ENCODE data around the gene PCDH9. TPM values are rescaled to one million over a fixed set of nuclear protein-coding genes. Genes with fewer than 3 reads are reported as not detected.

PCDH9 gene
- total and polyA plus RNA-seq, 10 donors, result 0.24 to 8.1 (median 3.8) TPM

- no peak for DNase-seq
- no peaks in the 10 kb centered on the region for H3K36me3 ChIP-seq
- H3K9me3 ChIP-seq, result no peaks in the 10 kb centered on the region
- no peaks in the 10 kb centered on the region for H3K27me3 ChIP-seq (replicated peaks in 1 of 7)
- H3K27ac ChIP-seq, result no peak overlapping the region
- no peak overlapping the region for H3K4me3 ChIP-seq
- peaks cover 0 to 5% (median 0%) of the 10 kb centered on the region in 6 donors for H3K4me1 ChIP-seq
- intact Hi-C loops (cut with DNase I; ENCODE audit: low total_unique reads), result no loop called here
- 80 to 85% (median 82%) methylated on average over 3 of the region's 3 CpGs for WGBS, 5 donors
- no peak for TF ChIP-seq POLR2AphosphoS5 (IDR thresholded peaks at IDR 0.05)
- no peak for TF ChIP-seq POLR2A (IDR thresholded peaks at IDR 0.05)
- TF ChIP-seq, protein P1, sequence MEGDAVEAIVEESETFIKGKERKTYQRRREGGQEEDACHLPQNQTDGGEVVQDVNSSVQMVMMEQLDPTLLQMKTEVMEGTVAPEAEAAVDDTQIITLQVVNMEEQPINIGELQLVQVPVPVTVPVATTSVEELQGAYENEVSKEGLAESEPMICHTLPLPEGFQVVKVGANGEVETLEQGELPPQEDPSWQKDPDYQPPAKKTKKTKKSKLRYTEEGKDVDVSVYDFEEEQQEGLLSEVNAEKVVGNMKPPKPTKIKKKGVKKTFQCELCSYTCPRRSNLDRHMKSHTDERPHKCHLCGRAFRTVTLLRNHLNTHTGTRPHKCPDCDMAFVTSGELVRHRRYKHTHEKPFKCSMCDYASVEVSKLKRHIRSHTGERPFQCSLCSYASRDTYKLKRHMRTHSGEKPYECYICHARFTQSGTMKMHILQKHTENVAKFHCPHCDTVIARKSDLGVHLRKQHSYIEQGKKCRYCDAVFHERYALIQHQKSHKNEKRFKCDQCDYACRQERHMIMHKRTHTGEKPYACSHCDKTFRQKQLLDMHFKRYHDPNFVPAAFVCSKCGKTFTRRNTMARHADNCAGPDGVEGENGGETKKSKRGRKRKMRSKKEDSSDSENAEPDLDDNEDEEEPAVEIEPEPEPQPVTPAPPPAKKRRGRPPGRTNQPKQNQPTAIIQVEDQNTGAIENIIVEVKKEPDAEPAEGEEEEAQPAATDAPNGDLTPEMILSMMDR (IDR thresholded peaks at IDR 0.05 in 8 of 11, conservative IDR thresholded peaks at IDR 0.05 in 3 of 11), result no peak
Measured at GRCh38 chr13:67018775-67019174, 211.4 kb downstream of the PCDH9 start.

GRCh38 chr13:67017276-67017675 is 212.9 kb downstream of the PCDH9 start:
- Histone ChIP-seq H3K27ac (no peak overlapping the region), H3K4me1 (no peaks in the 10 kb centered on the region), H3K36me3 (no peaks in the 10 kb centered on the region), H3K4me3 (no peak overlapping the region), H3K27me3 (replicated peaks in 1 of 7) (no peaks in the 10 kb centered on the region), H3K9me3 (no peaks in the 10 kb centered on the region)
- TF ChIP-seq POLR2AphosphoS5 (IDR thresholded peaks at IDR 0.05) (no peak), POLR2A (IDR thresholded peaks at IDR 0.05) (no peak)
- TF ChIP-seq, protein P1 (IDR thresholded peaks at IDR 0.05 in 8 of 11, conservative IDR thresholded peaks at IDR 0.05 in 3 of 11), result no peak
- WGBS, 5 donors, result 87 to 96% (median 90%) methylated on average over 2 of the region's 2 CpGs
- DNase-seq, result no peak
- intact Hi-C loops (cut with DNase I; ENCODE audit: low total_unique reads), result no loop called here

- Histone ChIP-seq H3K9me3 (no peaks in the 10 kb centered on the region), H3K27ac (no peak overlapping the region)
Measured at GRCh38 chr13:67015976-67016600, 214.0 kb downstream of the PCDH9 start.

DNA sequence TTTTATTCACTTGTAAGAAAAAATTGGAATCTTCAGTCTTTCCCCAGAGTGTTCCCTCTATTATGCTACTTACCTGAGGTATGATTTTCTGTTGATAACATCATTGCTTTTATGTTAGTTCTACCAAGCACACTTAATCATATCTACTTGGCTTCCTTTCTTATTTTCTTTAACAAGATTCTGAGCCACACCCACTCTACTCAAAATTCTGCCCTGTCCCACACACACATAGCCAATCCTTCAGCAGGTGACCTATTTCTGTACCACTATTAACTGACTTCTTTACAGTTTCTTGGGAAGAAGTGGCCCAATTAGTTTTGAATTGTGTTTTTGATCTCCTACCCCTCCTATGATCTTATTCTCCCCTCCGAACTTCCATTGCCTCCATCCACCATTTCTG is 215.7 kb downstream of the PCDH9 start:
- 79 to 94% (median 88%) methylated on average over 1 of the region's 1 CpG for WGBS, 5 donors
- no peaks in the 10 kb centered on the region for H3K9me3 ChIP-seq
- intact Hi-C loops (cut with DNase I; ENCODE audit: low total_unique reads), result no loop called here
- TF ChIP-seq POLR2AphosphoS5 (IDR thresholded peaks at IDR 0.05), result no peak
- TF ChIP-seq POLR2A (IDR thresholded peaks at IDR 0.05), result no peak
- TF ChIP-seq, protein P1 (IDR thresholded peaks at IDR 0.05 in 8 of 11, conservative IDR thresholded peaks at IDR 0.05 in 3 of 11), result no peak
- H3K4me1 ChIP-seq, result no peaks in the 10 kb centered on the region
- H3K36me3 ChIP-seq, result no peaks in the 10 kb centered on the region
- H3K27ac ChIP-seq, result no peak overlapping the region
- no peak for DNase-seq
- H3K27me3 ChIP-seq (replicated peaks in 1 of 7), result no peaks in the 10 kb centered on the region
- H3K4me3 ChIP-seq, result no peak overlapping the region

More at GRCh38 chr13:67015976-67016600, 214.0 kb downstream of the PCDH9 start:
- DNase-seq, result no peak
- no peak overlapping the region for H3K4me3 ChIP-seq
- no peaks in the 10 kb centered on the region for H3K4me1 ChIP-seq
- TF ChIP-seq POLR2A (IDR thresholded peaks at IDR 0.05), result no peak
- TF ChIP-seq POLR2AphosphoS5 (IDR thresholded peaks at IDR 0.05), result no peak
- TF ChIP-seq, protein P1 (IDR thresholded peaks at IDR 0.05 in 8 of 11, conservative IDR thresholded peaks at IDR 0.05 in 3 of 11), result no peak
- no peaks in the 10 kb centered on the region for H3K27me3 ChIP-seq (replicated peaks in 1 of 7)
- intact Hi-C loops (cut with DNase I; ENCODE audit: low total_unique reads), result no loop called here
- H3K36me3 ChIP-seq, result no peaks in the 10 kb centered on the region
- WGBS, 5 donors, result 81 to 86% (median 83%) methylated on average over 2 of the region's 2 CpGs
